Endothelial cell of umbilical vein (primary cell): ENCODE data around the gene DNAJB13. TPM values are rescaled to one million over a fixed set of nuclear protein-coding genes. Genes with fewer than 3 reads are reported as not detected.

Experiments
- BruUV-seq: library from RNA; stranded (reverse); fragments of 400-500 nt; replicated peaks from 2 replicates; lab custom pipeline; 2021; lab: Mats Ljungman, UMichigan
- CTCF ChIA-PET: fragments of 300-600, 350-600 bp; sonication (Branson Sonifier 250); formaldehyde crosslinking; loops from one replicate; lab custom pipeline; 2021; ENCODE audit warnings: antibody characterized with exemption, inconsistent platforms; lab: Charles Lee
- POLR2A ChIA-PET: fragments of 300-600, 350-600 bp; sonication (Branson Sonifier 250); formaldehyde crosslinking; loops from one replicate; lab custom pipeline; 2021; ENCODE audit warnings: antibody characterized with exemption, inconsistent platforms; lab: Charles Lee
- DNase-seq: peaks from one replicate; pipeline ENCODE4 v3.0.0-alpha.2; 2011; ENCODE audit warnings: low read depth, low spot score
- FAIRE-seq: peaks from 2 replicates; lab custom pipeline; 2011; peaks lifted over from hg19 to GRCh38; lab: Jason Lieb, UNC
- H2AFZ ChIP-seq: 2 replicates; pipeline ENCODE4 v1.6.0; 2012; ENCODE audit warnings: low read depth, low read length, control low read depth, inconsistent platforms
- H3K27ac ChIP-seq: 2 replicates; pipeline ENCODE4 v1.5.1; 2011; ENCODE audit warnings: low read depth, mild to moderate bottlenecking, control low read depth, low read length, moderate library complexity; ENCODE audit not compliant: insufficient read depth
- H3K27me3 ChIP-seq, 2 experiments: 2 replicates each; pipeline versions ENCODE4 v1.6.0 to v1.6.1; 2011; ENCODE audit warnings: low read length in 2 of 2, mixed read lengths in 1 of 2; ENCODE audit not compliant: control insufficient read depth in 2 of 2, insufficient read depth in 2 of 2
- H3K36me3 ChIP-seq, 2 experiments: 2 replicates in 1 of 2; 3 replicates in 1 of 2; pipeline ENCODE4 v1.5.1; 2011; ENCODE audit warnings: low read length in 2 of 2, mild to moderate bottlenecking in 1 of 2, moderate library complexity in 1 of 2; ENCODE audit not compliant: control insufficient read depth in 2 of 2, insufficient read depth in 2 of 2; ENCODE audit errors: extremely low read depth in 1 of 2
- H3K4me1 ChIP-seq: 3 replicates; pipeline ENCODE4 v1.5.1; 2011; ENCODE audit warnings: mild to moderate bottlenecking, low read length; ENCODE audit not compliant: control insufficient read depth, insufficient read depth; ENCODE audit errors: extremely low read depth
- H3K4me2 ChIP-seq: 2 replicates; pipeline ENCODE4 v1.6.1; 2011; ENCODE audit warnings: low read length, control low read depth, mixed read lengths; ENCODE audit not compliant: insufficient read depth
- H3K4me3 ChIP-seq, 3 experiments: fragments of 200-600 bp in 1 of 3; sonication (generic), shearing (Covaris generic) in 1 of 3; replicated peaks in 1 of 3; 2 replicates each; pipeline ENCODE4 v1.5.1; 2011 to 2016; ENCODE audit warnings: control low read depth in 3 of 3, low read length in 3 of 3, mild to moderate bottlenecking in 2 of 3, inconsistent platforms in 1 of 3, low read depth in 1 of 3, moderate library complexity in 1 of 3; ENCODE audit not compliant: insufficient read depth in 1 of 3
- H3K79me2 ChIP-seq: 2 replicates; pipeline ENCODE4 v1.6.0; 2012; ENCODE audit warnings: low read length, inconsistent platforms; ENCODE audit not compliant: control insufficient read depth, insufficient read depth
- H3K9ac ChIP-seq: replicated peaks from 2 replicates; pipeline ENCODE3; 2011; ENCODE audit warnings: low read length, control low read depth; ENCODE audit not compliant: insufficient read depth; ENCODE audit errors: extremely low read depth
- H3K9me1 ChIP-seq: replicated peaks from 3 replicates; pipeline ENCODE4 v1.6.0; 2011; ENCODE audit warnings: mild to moderate bottlenecking, low read length; ENCODE audit not compliant: control insufficient read depth, insufficient read depth; ENCODE audit errors: extremely low read depth
- H3K9me3 ChIP-seq: replicated peaks from 2 replicates; pipeline ENCODE4 v1.5.1; 2012; ENCODE audit warnings: low read length, inconsistent platforms; ENCODE audit not compliant: control insufficient read depth, insufficient read depth
- H4K20me1 ChIP-seq: replicated peaks from 2 replicates; pipeline ENCODE3; 2011; ENCODE audit warnings: mild to moderate bottlenecking, low read length; ENCODE audit not compliant: control insufficient read depth, insufficient read depth; ENCODE audit errors: extremely low read depth
- EZH2 ChIP-seq: IDR thresholded peaks from 2 replicates; pipeline ENCODE4 v1.6.1; 2012; ENCODE audit warnings: borderline replicate concordance, low read depth, mild to moderate bottlenecking, moderate library complexity, low read length, inconsistent platforms; ENCODE audit not compliant: severe bottlenecking
- FOS ChIP-seq: IDR thresholded peaks from 2 replicates; pipeline ENCODE4 v1.6.1; 2011; ENCODE audit warnings: mild to moderate bottlenecking, low read length, moderate library complexity, borderline replicate concordance; ENCODE audit not compliant: insufficient read depth
- GATA2 ChIP-seq: IDR thresholded peaks from 2 replicates; pipeline ENCODE4 v1.7.0; 2011; ENCODE audit warnings: low read depth, mild to moderate bottlenecking, moderate library complexity, mixed read lengths, low read length; ENCODE audit not compliant: insufficient read length, insufficient read depth
- JUN ChIP-seq: IDR thresholded peaks from 2 replicates; pipeline ENCODE4 v1.6.1; 2011; ENCODE audit warnings: borderline replicate concordance, low read depth; ENCODE audit not compliant: insufficient read length, insufficient read depth
- MYC ChIP-seq: IDR thresholded peaks from one replicate; pipeline ENCODE4 v1.6.1; 2011; ENCODE audit warnings: mild to moderate bottlenecking, low read depth, low read length
- POLR2A ChIP-seq: IDR thresholded peaks from 2 replicates; pipeline ENCODE4 v1.6.1; 2012; ENCODE audit warnings: low read depth, mild to moderate bottlenecking, control low read depth, low read length
- POLR2AphosphoS5 ChIP-seq: IDR thresholded peaks from 2 replicates; pipeline ENCODE4 v1.6.1; 2012; ENCODE audit warnings: low read depth, mild to moderate bottlenecking, control low read depth, low read length, moderate library complexity; ENCODE audit not compliant: insufficient read depth
- dilution Hi-C: fragments of 300-500 bp; cut with MboI; formaldehyde crosslinking; loops from one replicate; pipeline ENCODE4 v1.15.0; 2019; ENCODE audit warnings: low sequenced_read_pairs; ENCODE audit not compliant: extremely low pct_ligation_motif_present
- intact Hi-C: fragments of 100-400 bp; cut with micrococcal nuclease; formaldehyde crosslinking; loops from one replicate; pipeline ENCODE4 v1.10.0; 2022
- polyA plus RNA-seq, 4 experiments: library from polyadenylated mRNA; depleted of rRNA in 3 of 4; stranded (reverse) in 3 of 4; unstranded in 1 of 4; fragments of >200 nt; gene quantifications; 2 replicates each; pipeline versions ENCODE4 v1.2.1 to v1.2.3, GENCODE V29; 2011 to 2012; ENCODE audit warnings: missing spikeins in 1 of 4
- total RNA-seq: library from RNA; stranded (reverse); gene quantifications from 2 replicates; pipeline ENCODE4 v1.2.3, GENCODE V29; 2021
- TF ChIP-seq, protein P1 (sequence below), 2 donors: IDR thresholded peaks; 1 replicate in 1 of 2; 2 replicates in 1 of 2; pipeline ENCODE4 v1.5.1; 2011; ENCODE audit warnings: low read length in 2 of 2, mild to moderate bottlenecking in 2 of 2, moderate library complexity in 2 of 2, control low read depth in 1 of 2, inconsistent platforms in 1 of 2, low read depth in 1 of 2; ENCODE audit not compliant: insufficient read depth in 1 of 2; ENCODE audit errors: extremely low read depth in 1 of 2
- TF ChIP-seq, protein P2 (sequence below): IDR thresholded peaks from 2 replicates; pipeline ENCODE4 v1.6.1; 2011; ENCODE audit not compliant: insufficient read depth, insufficient read length

Gene DNAJB13
- total and polyA plus RNA-seq, 2 donors (not counting 3 experiments of a cell fraction or from before 2014, with no cell fraction given): 0.07 to 0.46 TPM

DNA sequence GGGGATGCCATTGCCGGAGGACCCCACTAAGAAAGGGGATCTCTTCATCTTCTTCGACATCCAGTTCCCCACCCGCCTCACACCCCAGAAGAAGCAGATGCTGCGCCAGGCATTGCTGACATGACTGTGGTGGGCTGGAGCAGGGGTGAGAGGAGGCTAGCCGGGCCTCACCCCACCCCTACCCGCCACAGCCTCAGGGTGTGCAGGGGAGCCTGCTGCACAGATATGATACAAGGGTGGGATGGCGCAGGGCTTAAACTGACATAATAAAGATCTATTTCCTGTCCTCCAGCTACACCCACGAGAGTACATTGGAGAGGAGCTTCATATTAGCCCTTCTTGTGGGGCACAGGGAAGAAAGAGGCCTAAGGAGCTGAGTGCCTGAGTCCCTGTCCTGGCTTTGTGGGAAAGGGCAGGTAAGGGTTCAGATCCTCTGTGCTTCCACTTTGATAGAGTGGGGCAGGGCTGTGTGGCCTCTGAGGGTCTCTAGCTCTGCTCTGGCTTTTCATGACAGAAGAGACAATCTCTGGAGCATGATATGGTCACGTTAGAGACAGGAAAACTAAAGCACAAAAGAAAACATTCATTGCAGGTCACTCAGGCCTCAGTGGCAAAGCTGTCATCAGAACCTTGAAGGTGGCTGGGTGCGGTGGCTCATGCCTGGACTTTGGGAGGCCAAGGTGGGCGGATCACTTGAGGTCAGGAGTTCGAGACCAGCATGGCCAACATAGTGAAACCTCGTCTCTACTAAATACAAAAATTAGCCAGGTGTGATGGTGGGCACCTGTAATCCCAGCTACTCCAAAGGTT lies 19.4 kb downstream of the DNAJB13 start:
- Histone ChIP-seq H3K27ac (no peak overlapping the region), H3K4me1 (no peaks in the 10 kb centered on the region), H2AFZ (no peak overlapping the region), H3K9ac (no peak overlapping the region), H3K9me3 (no peaks in the 10 kb centered on the region), H4K20me1 (no peaks in the 10 kb centered on the region), H3K36me3 (no peaks in the 10 kb centered on the region), H3K4me3 (no peak overlapping the region), H3K9me1 (no peaks in the 10 kb centered on the region), H3K79me2 (no peaks in the 10 kb centered on the region), H3K27me3 (no peaks in the 10 kb centered on the region), H3K4me2 (no peak overlapping the region)
- CTCF ChIA-PET: no interaction called here
- DNase-seq: no peak
- TF ChIP-seq POLR2AphosphoS5 (no peak), JUN (no peak), FOS (no peak), GATA2 (no peak), EZH2 (no peak), MYC (no peak), POLR2A (no peak)
- TF ChIP-seq, protein P1, sequence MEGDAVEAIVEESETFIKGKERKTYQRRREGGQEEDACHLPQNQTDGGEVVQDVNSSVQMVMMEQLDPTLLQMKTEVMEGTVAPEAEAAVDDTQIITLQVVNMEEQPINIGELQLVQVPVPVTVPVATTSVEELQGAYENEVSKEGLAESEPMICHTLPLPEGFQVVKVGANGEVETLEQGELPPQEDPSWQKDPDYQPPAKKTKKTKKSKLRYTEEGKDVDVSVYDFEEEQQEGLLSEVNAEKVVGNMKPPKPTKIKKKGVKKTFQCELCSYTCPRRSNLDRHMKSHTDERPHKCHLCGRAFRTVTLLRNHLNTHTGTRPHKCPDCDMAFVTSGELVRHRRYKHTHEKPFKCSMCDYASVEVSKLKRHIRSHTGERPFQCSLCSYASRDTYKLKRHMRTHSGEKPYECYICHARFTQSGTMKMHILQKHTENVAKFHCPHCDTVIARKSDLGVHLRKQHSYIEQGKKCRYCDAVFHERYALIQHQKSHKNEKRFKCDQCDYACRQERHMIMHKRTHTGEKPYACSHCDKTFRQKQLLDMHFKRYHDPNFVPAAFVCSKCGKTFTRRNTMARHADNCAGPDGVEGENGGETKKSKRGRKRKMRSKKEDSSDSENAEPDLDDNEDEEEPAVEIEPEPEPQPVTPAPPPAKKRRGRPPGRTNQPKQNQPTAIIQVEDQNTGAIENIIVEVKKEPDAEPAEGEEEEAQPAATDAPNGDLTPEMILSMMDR (IDR thresholded peaks at IDR 0.05; ENCODE audit: extremely low read depth in 1 of 2, insufficient read depth in 1 of 2, low read depth in 1 of 2, low read length in 2 of 2): no peak
- TF ChIP-seq, protein P2, sequence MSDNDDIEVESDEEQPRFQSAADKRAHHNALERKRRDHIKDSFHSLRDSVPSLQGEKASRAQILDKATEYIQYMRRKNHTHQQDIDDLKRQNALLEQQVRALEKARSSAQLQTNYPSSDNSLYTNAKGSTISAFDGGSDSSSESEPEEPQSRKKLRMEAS: no peak
- dilution Hi-C loops: no loop called here
- FAIRE-seq: no peak
- intact Hi-C loops: loop anchor here (10.0 kb wide), 1 partner anchor 125 kb away; no protein-coding TSS in a partner anchor
- POLR2A ChIA-PET: no interaction called here
- no TSS peak for BruUV-seq
